Measurements from ENCODE around the gene RPTOR. TPM values are rescaled to one million over a fixed set of nuclear protein-coding genes. Genes with fewer than 3 reads are reported as not detected.

Gene RPTOR
- total RNA-seq, 2 experiments from 2014 or later = 45.3 to 49.1 TPM

DNA sequence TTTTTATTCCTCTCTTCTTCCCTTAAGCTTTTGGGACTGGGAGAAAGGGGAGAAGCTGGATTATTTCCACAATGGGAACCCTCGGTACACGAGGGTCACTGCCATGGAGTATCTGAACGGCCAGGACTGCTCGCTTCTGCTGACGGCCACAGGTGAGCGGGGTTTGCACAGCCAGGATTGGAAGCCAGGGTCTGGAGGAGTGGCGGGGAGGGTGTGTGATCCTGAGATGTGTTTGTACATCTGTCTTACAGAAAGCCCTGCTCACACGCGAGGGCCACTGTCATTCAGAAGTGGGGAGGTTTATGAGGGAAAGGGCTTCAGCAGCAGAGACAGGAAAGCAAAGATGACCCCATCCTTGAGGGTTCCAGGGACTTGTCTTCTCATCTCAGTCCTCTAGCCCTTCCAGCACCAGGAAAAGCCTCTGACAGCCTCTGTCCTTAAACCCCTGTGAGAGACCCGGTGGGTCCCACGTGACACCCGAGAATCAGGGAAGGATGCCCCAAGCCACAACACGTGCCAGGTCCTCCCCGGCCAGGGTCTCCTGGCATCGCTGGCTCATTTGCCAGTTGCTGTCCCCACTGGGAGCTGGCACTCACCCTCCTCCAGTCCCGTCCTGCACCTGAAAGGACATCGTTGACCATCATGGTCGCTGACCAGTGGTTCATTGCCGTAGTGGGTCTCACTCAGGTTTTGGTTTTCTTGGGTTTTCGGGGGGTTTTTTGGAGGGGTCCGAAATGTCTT, 402.7 kb downstream of the RPTOR start:
- H3K9me3 Mint-ChIP-seq = no peaks in the 10 kb centered on the region
- ChIA-PET CTCF (no interaction called here), POLR2A (no interaction called here)
- TF ChIP-seq, protein P1, sequence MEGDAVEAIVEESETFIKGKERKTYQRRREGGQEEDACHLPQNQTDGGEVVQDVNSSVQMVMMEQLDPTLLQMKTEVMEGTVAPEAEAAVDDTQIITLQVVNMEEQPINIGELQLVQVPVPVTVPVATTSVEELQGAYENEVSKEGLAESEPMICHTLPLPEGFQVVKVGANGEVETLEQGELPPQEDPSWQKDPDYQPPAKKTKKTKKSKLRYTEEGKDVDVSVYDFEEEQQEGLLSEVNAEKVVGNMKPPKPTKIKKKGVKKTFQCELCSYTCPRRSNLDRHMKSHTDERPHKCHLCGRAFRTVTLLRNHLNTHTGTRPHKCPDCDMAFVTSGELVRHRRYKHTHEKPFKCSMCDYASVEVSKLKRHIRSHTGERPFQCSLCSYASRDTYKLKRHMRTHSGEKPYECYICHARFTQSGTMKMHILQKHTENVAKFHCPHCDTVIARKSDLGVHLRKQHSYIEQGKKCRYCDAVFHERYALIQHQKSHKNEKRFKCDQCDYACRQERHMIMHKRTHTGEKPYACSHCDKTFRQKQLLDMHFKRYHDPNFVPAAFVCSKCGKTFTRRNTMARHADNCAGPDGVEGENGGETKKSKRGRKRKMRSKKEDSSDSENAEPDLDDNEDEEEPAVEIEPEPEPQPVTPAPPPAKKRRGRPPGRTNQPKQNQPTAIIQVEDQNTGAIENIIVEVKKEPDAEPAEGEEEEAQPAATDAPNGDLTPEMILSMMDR (IDR thresholded peaks at IDR 0.05) = no peak
- H3K27ac Mint-ChIP-seq = no peak overlapping the region
- H3K27me3 Mint-ChIP-seq = no peaks in the 10 kb centered on the region
- peaks cover 27% of the 10 kb centered on the region for H3K36me3 Mint-ChIP-seq (ENCODE audit: low read depth)
- DNase-seq (no peak), ATAC-seq (no peak)
- H3K4me1 Mint-ChIP-seq (ENCODE audit: low read depth) = no peaks in the 10 kb centered on the region
- intact Hi-C loops (cut with micrococcal nuclease) = no loop called here
- no peak overlapping the region for H3K4me3 Mint-ChIP-seq

DNA sequence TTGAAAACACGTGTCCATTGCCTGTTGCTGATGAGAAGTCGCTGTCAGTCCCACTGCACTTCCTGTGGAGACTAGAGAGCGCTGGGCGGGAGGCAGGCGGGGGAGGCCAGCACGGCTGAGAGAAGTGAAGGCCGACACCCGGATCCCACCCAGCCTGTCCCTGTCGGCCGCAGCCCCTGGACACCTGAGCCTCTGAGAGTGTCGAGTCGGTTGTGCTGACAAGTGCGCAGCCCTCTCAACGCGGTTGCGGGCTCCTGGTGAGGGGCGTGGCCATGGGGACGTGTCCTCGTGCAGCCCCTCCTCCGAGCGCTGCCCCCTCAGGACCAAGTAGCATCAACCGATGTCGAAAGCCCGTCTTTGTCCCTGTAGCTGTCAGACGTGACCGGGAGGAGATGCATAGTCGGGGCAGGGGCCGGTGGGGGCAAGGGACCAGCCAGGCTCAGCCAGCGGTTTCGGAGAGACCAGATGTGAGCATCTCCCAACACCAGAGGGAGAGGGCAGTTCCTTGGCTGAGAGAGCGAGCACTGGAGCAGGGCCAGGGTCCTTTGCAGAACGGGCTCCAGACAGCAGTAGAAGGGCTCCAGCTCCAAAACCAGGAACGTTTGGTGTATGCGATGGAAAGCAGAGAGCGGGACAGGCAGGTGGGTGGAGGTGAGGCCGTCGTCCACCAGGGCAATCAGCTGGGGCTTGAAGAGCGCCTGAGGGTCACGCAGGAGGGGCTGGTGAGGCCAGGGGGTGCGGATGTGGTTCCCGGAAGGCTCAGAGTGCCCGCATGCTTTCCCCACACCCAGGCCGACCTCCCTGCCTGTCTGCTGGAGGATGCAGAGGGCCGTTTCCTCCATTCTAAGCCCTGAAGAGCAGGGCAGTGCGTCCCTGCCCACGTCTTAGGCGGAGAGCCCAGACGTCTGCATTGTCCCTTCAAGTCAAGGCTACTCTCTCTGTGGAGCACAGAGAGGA, 403.7 kb downstream of the RPTOR start:
- peaks cover 23% of the 10 kb centered on the region for H3K36me3 Mint-ChIP-seq (ENCODE audit: low read depth)
- intact Hi-C loops (cut with micrococcal nuclease) = no loop called here
- H3K27ac Mint-ChIP-seq = no peak overlapping the region
- no peaks in the 10 kb centered on the region for H3K9me3 Mint-ChIP-seq
- no peaks in the 10 kb centered on the region for H3K4me1 Mint-ChIP-seq (ENCODE audit: low read depth)
- ChIA-PET POLR2A (no interaction called here), CTCF (no interaction called here)
- ATAC-seq (no peak), DNase-seq (no peak)
- H3K27me3 Mint-ChIP-seq = no peaks in the 10 kb centered on the region
- no peak overlapping the region for H3K4me3 Mint-ChIP-seq
- TF ChIP-seq, protein P1 (IDR thresholded peaks at IDR 0.05) = no peak

DNA sequence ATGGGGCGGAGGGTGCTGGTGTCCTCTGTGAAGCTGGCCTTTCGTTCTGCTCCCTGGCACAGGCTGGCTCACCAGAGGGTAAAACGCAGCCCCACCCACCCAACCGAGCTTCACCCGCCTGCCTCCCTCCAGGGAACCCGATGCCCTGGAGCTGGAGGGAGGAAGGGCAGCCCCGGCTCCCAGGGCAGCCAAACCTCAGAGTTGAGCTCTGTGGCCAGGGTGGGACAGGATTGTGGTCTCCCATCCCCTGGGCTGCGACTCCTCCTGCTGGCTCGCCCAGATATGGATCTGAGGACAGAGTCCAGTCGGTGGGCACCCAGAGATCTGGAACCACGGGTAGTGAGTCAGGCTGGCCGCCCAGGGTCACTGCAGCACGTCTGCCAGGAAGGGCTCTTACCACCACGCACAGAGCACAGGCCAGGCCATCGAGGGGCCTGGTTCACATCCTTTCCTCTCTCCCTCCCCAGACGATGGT, 404.4 kb downstream of the RPTOR start:
- ATAC-seq = no peak
- intact Hi-C loops (cut with micrococcal nuclease) = no loop called here
- H3K4me3 Mint-ChIP-seq = no peak overlapping the region
- TF ChIP-seq, protein P1 (IDR thresholded peaks at IDR 0.05) = no peak
- no peak for DNase-seq
- no peaks in the 10 kb centered on the region for H3K27me3 Mint-ChIP-seq
- ChIA-PET CTCF (interaction anchor here (0.7 kb wide), 1 partner anchor 522 kb away, joined by 3 read pairs; no protein-coding TSS in a partner anchor), POLR2A (no interaction called here)
- no peaks in the 10 kb centered on the region for H3K9me3 Mint-ChIP-seq
- H3K27ac Mint-ChIP-seq = no peak overlapping the region
- H3K4me1 Mint-ChIP-seq (ENCODE audit: low read depth) = no peaks in the 10 kb centered on the region
- H3K36me3 Mint-ChIP-seq (ENCODE audit: low read depth) = peaks cover 23% of the 10 kb centered on the region

DNA sequence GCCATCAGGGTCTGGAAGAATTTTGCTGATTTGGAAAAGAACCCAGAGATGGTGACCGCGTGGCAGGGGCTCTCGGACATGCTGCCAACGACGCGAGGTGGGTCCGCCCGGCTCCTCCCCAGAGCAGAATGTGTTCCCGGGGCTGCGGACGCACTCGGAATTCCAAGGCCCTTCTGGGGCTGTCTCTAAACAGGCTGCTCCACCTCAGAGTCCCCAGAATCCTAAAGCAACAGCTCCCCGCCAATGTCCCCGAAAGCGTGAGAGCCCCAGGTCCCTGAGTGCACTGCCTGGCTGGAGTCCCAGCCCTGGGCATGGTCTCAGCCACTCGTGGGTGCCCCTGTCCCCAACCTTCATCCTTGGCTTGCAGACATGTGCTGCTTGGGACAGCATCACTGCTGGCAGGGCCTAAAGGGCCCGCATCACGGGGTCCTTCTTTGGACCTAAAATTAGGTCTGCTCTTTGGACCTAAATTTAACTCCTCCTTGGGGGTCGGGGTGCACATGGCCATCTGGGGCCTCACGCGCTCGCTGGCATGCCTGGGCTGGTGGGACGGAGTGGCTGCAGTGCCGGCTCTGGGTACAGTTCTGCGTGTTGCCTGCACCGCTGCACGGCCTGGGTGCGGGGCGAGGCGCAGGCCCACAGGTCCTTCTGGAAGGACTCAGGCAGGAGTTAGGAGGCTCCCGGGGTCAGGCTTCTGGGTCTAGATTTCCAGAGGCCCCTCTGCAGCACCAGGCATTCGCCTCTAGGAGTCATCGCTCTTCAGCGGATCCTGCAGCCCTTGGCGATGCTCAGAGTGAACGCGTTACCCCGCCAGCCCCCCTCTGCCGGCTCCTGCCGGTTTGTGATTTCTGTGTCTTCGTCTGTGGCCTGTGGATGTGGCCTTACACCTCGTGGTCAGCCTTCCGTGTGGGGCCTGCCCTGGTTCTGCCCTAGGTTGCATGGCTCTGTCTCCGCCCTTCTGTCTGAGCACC, 405.1 kb downstream of the RPTOR start:
- intact Hi-C loops (cut with micrococcal nuclease) = no loop called here
- Mint-ChIP-seq H3K4me3 (no peak overlapping the region), H3K36me3 (ENCODE audit: low read depth) (peaks cover 25% of the 10 kb centered on the region), H3K27me3 (no peaks in the 10 kb centered on the region), H3K27ac (no peak overlapping the region), H3K9me3 (no peaks in the 10 kb centered on the region), H3K4me1 (ENCODE audit: low read depth) (no peaks in the 10 kb centered on the region)
- ChIA-PET POLR2A (no interaction called here), CTCF (interaction anchor here (0.7 kb wide), 1 partner anchor 523 kb away, joined by 3 read pairs; no protein-coding TSS in a partner anchor)
- ATAC-seq = no peak
- DNase-seq = no peak
- TF ChIP-seq, protein P1 (IDR thresholded peaks at IDR 0.05) = no peak

Measured in activated CD8-positive, alpha-beta T cell treated with anti-CD3 and anti-CD28 coated beads for 36 hours (primary cell).